Left ventricle myocardium inferior (tissue), 1 donor: ENCODE measurements around the gene RER1. TPM values are rescaled to one million over a fixed set of nuclear protein-coding genes. Genes with fewer than 3 reads are reported as not detected.

Source experiments
- DNase-seq: peaks from one replicate; pipeline ENCODE4 v3.0.0-alpha.2; 2020
- H3K27ac ChIP-seq: fragments of 200-600 bp; replicated peaks from 2 replicates; pipeline ENCODE4 v1.8.0; 2021
- H3K27me3 ChIP-seq: fragments of 200-600 bp; 2 replicates; pipeline ENCODE4 v1.8.0; 2021; ENCODE audit warnings: low read depth
- H3K36me3 ChIP-seq: fragments of 200-600 bp; 2 replicates; pipeline ENCODE4 v1.8.0; 2021
- H3K4me1 ChIP-seq: fragments of 200-600 bp; 2 replicates; pipeline ENCODE4 v1.8.0; 2021
- H3K4me3 ChIP-seq: fragments of 200-600 bp; 2 replicates; pipeline ENCODE4 v1.8.0; 2021; ENCODE audit warnings: mild to moderate bottlenecking, moderate library complexity
- H3K9me3 ChIP-seq: fragments of 200-600 bp; replicated peaks from 2 replicates; pipeline ENCODE4 v1.8.0; 2021
- CTCF ChIP-seq: fragments of 200-600 bp; IDR thresholded peaks from 2 replicates; pipeline ENCODE4 v1.8.0; 2021; ENCODE audit warnings: antibody characterized with exemption, mild to moderate bottlenecking, borderline replicate concordance
- intact Hi-C: fragments of 100-400 bp; cut with micrococcal nuclease; formaldehyde crosslinking; loops from one replicate; pipeline ENCODE4 v1.11.0; 2022
- total RNA-seq: library from RNA; stranded (reverse); fragmentation: NEBNext Ultra II Directional; extraction: Animal tissue kit (Norgen Biotek cat#: 25700); gene quantifications from one replicate; pipeline ENCODE4 v1.2.1, GENCODE V29; 2021
- donor health status: DM: no; HTN: yes; CAD: no; lungs with severe emphysema.

The RER1 gene
- total RNA-seq, 1 donor from 2014 or later, result 80.5 TPM

- no peak for DNase-seq
- H3K27ac ChIP-seq, result no peak overlapping the region
- TF ChIP-seq CTCF, result no peak
- intact Hi-C loops, result loop anchor here (5.0 kb wide), 1 partner anchor 183 kb away; no protein-coding TSS in a partner anchor
- H3K4me1 ChIP-seq, result peaks cover 13% of the 10 kb centered on the region
- H3K9me3 ChIP-seq, result no peaks in the 10 kb centered on the region
- H3K4me3 ChIP-seq, result no peak overlapping the region
- no peaks in the 10 kb centered on the region for H3K27me3 ChIP-seq
- no peaks in the 10 kb centered on the region for H3K36me3 ChIP-seq
These were observed 11.8 kb upstream of the RER1 start for GRCh38 chr1:2379733-2380404.

- intact Hi-C loops, result loop anchor here (5.0 kb wide), 1 partner anchor 184 kb away; no protein-coding TSS in a partner anchor
- Histone ChIP-seq H3K27ac (peak overlapping the region; percentile 27), H3K27me3 (no peaks in the 10 kb centered on the region), H3K9me3 (no peaks in the 10 kb centered on the region), H3K4me3 (no peak overlapping the region), H3K4me1 (peaks cover 13% of the 10 kb centered on the region), H3K36me3 (no peaks in the 10 kb centered on the region)
- DNase-seq, result no peak
- TF ChIP-seq CTCF, result no peak
These were observed 10.6 kb upstream of the RER1 start for GRCh38 chr1:2380816-2381591.

- DNase-seq, result peak; percentile 83
- Histone ChIP-seq H3K4me1 (peaks cover 13% of the 10 kb centered on the region), H3K27ac (peak overlapping the region; percentile 27), H3K4me3 (no peak overlapping the region), H3K36me3 (no peaks in the 10 kb centered on the region), H3K27me3 (no peaks in the 10 kb centered on the region), H3K9me3 (no peaks in the 10 kb centered on the region)
- intact Hi-C loops, result loop anchor here (5.0 kb wide), 1 partner anchor 185 kb away; no protein-coding TSS in a partner anchor
- TF ChIP-seq CTCF, result peak; percentile 97
These were observed 9.7 kb upstream of the RER1 start for GRCh38 chr1:2381741-2382620.

- intact Hi-C loops, result loop anchor here (5.0 kb wide), 1 partner anchor 185 kb away; no protein-coding TSS in a partner anchor
- TF ChIP-seq CTCF, result peak; percentile 55
- Histone ChIP-seq H3K4me1 (peaks cover 13% of the 10 kb centered on the region), H3K9me3 (no peaks in the 10 kb centered on the region), H3K27me3 (no peaks in the 10 kb centered on the region), H3K27ac (no peak overlapping the region), H3K36me3 (no peaks in the 10 kb centered on the region), H3K4me3 (no peak overlapping the region)
- DNase-seq, result no peak
These were observed 8.8 kb upstream of the RER1 start for GRCh38 chr1:2382621-2383361.
